Activated naive CD4-positive, alpha-beta T cell treated with anti-CD3 and anti-CD28 coated beads, Interleukin-2, amount 50 U/mL, for 24 hours (primary cell): ENCODE data around the gene MAL.
A peak's percentile ranks its signal among the peaks of the same experiment; 100 is the strongest.

Experiments
- H3K27ac Mint-ChIP-seq: one replicate; pipeline ENCODE4 v1.8.0; 2021; ENCODE audit warnings: mild to moderate bottlenecking, mixed read lengths
- H3K27me3 Mint-ChIP-seq: one replicate; pipeline ENCODE4 v1.8.0; 2021; ENCODE audit warnings: mixed read lengths
- H3K36me3 Mint-ChIP-seq: one replicate; pipeline ENCODE4 v1.8.0; 2021; ENCODE audit warnings: mixed read lengths
- H3K4me1 Mint-ChIP-seq: one replicate; pipeline ENCODE4 v1.8.0; 2021; ENCODE audit warnings: mixed read lengths
- H3K4me3 Mint-ChIP-seq: one replicate; pipeline ENCODE4 v1.8.0; 2021; ENCODE audit warnings: mild to moderate bottlenecking, mixed read lengths
- H3K9me3 Mint-ChIP-seq: one replicate; pipeline ENCODE4 v1.8.0; 2021; ENCODE audit warnings: mixed read lengths

MAL gene

GRCh38 chr2:95025406-95026319 lies at the start of gene MAL:
Gene MAL (plus strand): TSS chr2:95025708. CDS start chr2:95025793, 85 bp downstream.
- H3K4me1 Mint-ChIP-seq: peaks cover 79% of the 10 kb centered on the region
- H3K36me3 Mint-ChIP-seq: no peaks in the 10 kb centered on the region
- peak within 1 kb of the TSS; percentile 98 for H3K4me3 Mint-ChIP-seq
- H3K27ac Mint-ChIP-seq: peak within 1 kb of the TSS; percentile 97
- no peaks in the 10 kb centered on the region for H3K9me3 Mint-ChIP-seq
- H3K27me3 Mint-ChIP-seq: no peaks in the 10 kb centered on the region

- no peak overlapping the region for H3K27ac Mint-ChIP-seq
- no peaks in the 10 kb centered on the region for H3K9me3 Mint-ChIP-seq
- H3K4me3 Mint-ChIP-seq: no peak overlapping the region
- no peaks in the 10 kb centered on the region for H3K4me1 Mint-ChIP-seq
- peaks cover 8% of the 10 kb centered on the region for H3K27me3 Mint-ChIP-seq
- H3K36me3 Mint-ChIP-seq: no peaks in the 10 kb centered on the region
These were observed 47.7 kb upstream of the MAL start for GRCh38 chr2:94977826-94978225.

GRCh38 chr2:94978917-94979316 lies 46.6 kb upstream of the MAL start:
- H3K27ac Mint-ChIP-seq: no peak overlapping the region
- H3K4me1 Mint-ChIP-seq: no peaks in the 10 kb centered on the region
- no peak overlapping the region for H3K4me3 Mint-ChIP-seq
- H3K36me3 Mint-ChIP-seq: no peaks in the 10 kb centered on the region
- no peaks in the 10 kb centered on the region for H3K9me3 Mint-ChIP-seq
- peaks cover 7% of the 10 kb centered on the region for H3K27me3 Mint-ChIP-seq

- Mint-ChIP-seq H3K36me3 (no peaks in the 10 kb centered on the region), H3K27ac (no peak overlapping the region), H3K4me3 (no peak overlapping the region), H3K4me1 (no peaks in the 10 kb centered on the region), H3K9me3 (no peaks in the 10 kb centered on the region), H3K27me3 (peaks cover 7% of the 10 kb centered on the region)
These were observed 45.8 kb upstream of the MAL start for GRCh38 chr2:94979406-94980375.

GRCh38 chr2:94980406-94980805 lies 45.1 kb upstream of the MAL start:
- Mint-ChIP-seq H3K36me3 (no peaks in the 10 kb centered on the region), H3K4me1 (no peaks in the 10 kb centered on the region)

GRCh38 chr2:94982156-94982555 lies 43.4 kb upstream of the MAL start:
- H3K36me3 Mint-ChIP-seq: no peaks in the 10 kb centered on the region
- H3K9me3 Mint-ChIP-seq: no peaks in the 10 kb centered on the region
- no peak overlapping the region for H3K27ac Mint-ChIP-seq
- H3K4me3 Mint-ChIP-seq: no peak overlapping the region
- H3K4me1 Mint-ChIP-seq: no peaks in the 10 kb centered on the region
- H3K27me3 Mint-ChIP-seq: peaks cover 8% of the 10 kb centered on the region

More at GRCh38 chr2:94980406-94980805, 45.1 kb upstream of the MAL start:
- H3K4me3 Mint-ChIP-seq: no peak overlapping the region
- H3K9me3 Mint-ChIP-seq: no peaks in the 10 kb centered on the region
- H3K27me3 Mint-ChIP-seq: peaks cover 5% of the 10 kb centered on the region
- H3K27ac Mint-ChIP-seq: no peak overlapping the region

GRCh38 chr2:94982675-94983074 lies 42.8 kb upstream of the MAL start:
- Mint-ChIP-seq H3K36me3 (no peaks in the 10 kb centered on the region), H3K27ac (no peak overlapping the region), H3K27me3 (peaks cover 6% of the 10 kb centered on the region), H3K9me3 (no peaks in the 10 kb centered on the region), H3K4me1 (no peaks in the 10 kb centered on the region), H3K4me3 (no peak overlapping the region)

GRCh38 chr2:94984964-94985575 lies 40.4 kb upstream of the MAL start:
- Mint-ChIP-seq H3K9me3 (no peaks in the 10 kb centered on the region), H3K27ac (no peak overlapping the region), H3K4me3 (no peak overlapping the region), H3K36me3 (no peaks in the 10 kb centered on the region), H3K4me1 (no peaks in the 10 kb centered on the region), H3K27me3 (peaks cover 4% of the 10 kb centered on the region)

GRCh38 chr2:94985636-94986035 lies 39.9 kb upstream of the MAL start:
- peaks cover 4% of the 10 kb centered on the region for H3K27me3 Mint-ChIP-seq
- H3K9me3 Mint-ChIP-seq: no peaks in the 10 kb centered on the region

GRCh38 chr2:94986392-94986963 lies 39.0 kb upstream of the MAL start:
- Mint-ChIP-seq H3K9me3 (no peaks in the 10 kb centered on the region), H3K27me3 (peaks cover 4% of the 10 kb centered on the region), H3K4me1 (no peaks in the 10 kb centered on the region), H3K27ac (no peak overlapping the region), H3K36me3 (no peaks in the 10 kb centered on the region), H3K4me3 (no peak overlapping the region)

More at GRCh38 chr2:94985636-94986035, 39.9 kb upstream of the MAL start:
- H3K4me3 Mint-ChIP-seq: no peak overlapping the region
- no peaks in the 10 kb centered on the region for H3K4me1 Mint-ChIP-seq
- no peak overlapping the region for H3K27ac Mint-ChIP-seq
- H3K36me3 Mint-ChIP-seq: no peaks in the 10 kb centered on the region

GRCh38 chr2:94987074-94988020 lies 38.2 kb upstream of the MAL start:
- Mint-ChIP-seq H3K36me3 (no peaks in the 10 kb centered on the region), H3K27ac (no peak overlapping the region), H3K9me3 (no peaks in the 10 kb centered on the region), H3K27me3 (peaks cover 4% of the 10 kb centered on the region), H3K4me3 (no peak overlapping the region), H3K4me1 (no peaks in the 10 kb centered on the region)

- H3K27me3 Mint-ChIP-seq: peaks cover 3% of the 10 kb centered on the region
- H3K27ac Mint-ChIP-seq: no peak overlapping the region
- no peak overlapping the region for H3K4me3 Mint-ChIP-seq
- no peaks in the 10 kb centered on the region for H3K36me3 Mint-ChIP-seq
- H3K4me1 Mint-ChIP-seq: no peaks in the 10 kb centered on the region
- H3K9me3 Mint-ChIP-seq: no peaks in the 10 kb centered on the region
These were observed 34.6 kb upstream of the MAL start for GRCh38 chr2:94990956-94991355.

- H3K9me3 Mint-ChIP-seq: no peaks in the 10 kb centered on the region
- H3K4me1 Mint-ChIP-seq: no peaks in the 10 kb centered on the region
- no peak overlapping the region for H3K4me3 Mint-ChIP-seq
- H3K27me3 Mint-ChIP-seq: peaks cover 8% of the 10 kb centered on the region
- no peaks in the 10 kb centered on the region for H3K36me3 Mint-ChIP-seq
- no peak overlapping the region for H3K27ac Mint-ChIP-seq
These were observed 33.1 kb upstream of the MAL start for GRCh38 chr2:94992360-94992759.
